ENCODE results near the gene MAPK4. TPM values are rescaled to one million over a fixed set of nuclear protein-coding genes. Genes with fewer than 3 reads are reported as not detected.

MAPK4 gene
- total and polyA plus RNA-seq, 9 donors = 0.80 to 21.7 (median 3.4) TPM

- TF ChIP-seq EP300 (IDR thresholded peaks at IDR 0.05) (no peak), POLR2A (IDR thresholded peaks at IDR 0.05) (no peak), CTCF (IDR thresholded peaks at IDR 0.05) (no peak)
- Histone ChIP-seq H3K9me3 (no peaks in the 10 kb centered on the region), H3K27me3 (no peaks in the 10 kb centered on the region), H3K36me3 (no peaks in the 10 kb centered on the region), H3K4me1 (ENCODE audit: insufficient read depth) (no peaks in the 10 kb centered on the region), H3K4me3 (no peak overlapping the region), H3K27ac (no peak overlapping the region)
- WGBS, 3 donors = 92 to 94% (median 92%) methylated on average over 10 of the region's 10 CpGs
- DNase-seq = no peak
- intact Hi-C loops (cut with DNase I) = no loop called here
Measured at GRCh38 chr18:50626317-50626716, 66.4 kb downstream of the MAPK4 start.

GRCh38 chr18:50627594-50628532 lies 68.0 kb downstream of the MAPK4 start:
- Histone ChIP-seq H3K4me3 (no peak overlapping the region), H3K9me3 (no peaks in the 10 kb centered on the region), H3K27me3 (no peaks in the 10 kb centered on the region), H3K36me3 (no peaks in the 10 kb centered on the region), H3K27ac (no peak overlapping the region), H3K4me1 (ENCODE audit: insufficient read depth) (no peaks in the 10 kb centered on the region)
- intact Hi-C loops (cut with DNase I) = no loop called here
- TF ChIP-seq EP300 (IDR thresholded peaks at IDR 0.05) (no peak), POLR2A (IDR thresholded peaks at IDR 0.05) (no peak), CTCF (IDR thresholded peaks at IDR 0.05) (no peak)
- 80 to 84% (median 82%) methylated on average over 16 of the region's 16 CpGs for WGBS, 3 donors
- DNase-seq = no peak

- TF ChIP-seq CTCF (IDR thresholded peaks at IDR 0.05) (no peak), POLR2A (IDR thresholded peaks at IDR 0.05) (no peak), EP300 (IDR thresholded peaks at IDR 0.05) (no peak)
- Histone ChIP-seq H3K27me3 (no peaks in the 10 kb centered on the region), H3K9me3 (no peaks in the 10 kb centered on the region), H3K4me1 (ENCODE audit: insufficient read depth) (no peaks in the 10 kb centered on the region), H3K36me3 (no peaks in the 10 kb centered on the region), H3K27ac (no peak overlapping the region), H3K4me3 (no peak overlapping the region)
- no peak for DNase-seq
- 81 to 82% (median 82%) methylated on average over 2 of the region's 2 CpGs for WGBS, 3 donors
- intact Hi-C loops (cut with DNase I) = no loop called here
Measured at GRCh38 chr18:50628533-50628905, 68.6 kb downstream of the MAPK4 start.

GRCh38 chr18:50629148-50629631 lies 69.3 kb downstream of the MAPK4 start:
- H3K27ac ChIP-seq = no peak overlapping the region
- DNase-seq = no peak
- TF ChIP-seq EP300 (IDR thresholded peaks at IDR 0.05) = no peak
- no peak for TF ChIP-seq POLR2A (IDR thresholded peaks at IDR 0.05)
- no peak for TF ChIP-seq CTCF (IDR thresholded peaks at IDR 0.05)
- no peaks in the 10 kb centered on the region for H3K9me3 ChIP-seq
- no peak overlapping the region for H3K4me3 ChIP-seq
- intact Hi-C loops (cut with DNase I) = no loop called here
- WGBS, 3 donors = 52 to 62% (median 59%) methylated on average over 5 of the region's 5 CpGs
- H3K27me3 ChIP-seq = no peaks in the 10 kb centered on the region
- no peaks in the 10 kb centered on the region for H3K4me1 ChIP-seq (ENCODE audit: insufficient read depth)
- H3K36me3 ChIP-seq = no peaks in the 10 kb centered on the region
